H9 (cell line): ENCODE data around the gene ZNF766. TPM values are rescaled to one million over a fixed set of nuclear protein-coding genes. Genes with fewer than 3 reads are reported as not detected.

Experiments
- DNase-seq: peaks from one replicate; pipeline ENCODE4 v3.0.0-alpha.2; 2017
- H2AFZ ChIP-seq: one replicate; pipeline ENCODE4 v1.6.1; 2013; ENCODE audit warnings: mild to moderate bottlenecking, low read length, control low read depth, moderate library complexity
- H2AK5ac ChIP-seq: 2 replicates; pipeline ENCODE4 v1.6.1; 2013; ENCODE audit warnings: low read length, control low read depth, mixed read lengths; ENCODE audit not compliant: insufficient read length
- H2BK120ac ChIP-seq: one replicate; pipeline ENCODE4 v1.6.1; 2013; ENCODE audit warnings: low read depth, mild to moderate bottlenecking, low read length, control low read depth, inconsistent platforms; ENCODE audit not compliant: poor library complexity, severe bottlenecking
- H2BK12ac ChIP-seq: 2 replicates; pipeline ENCODE4 v1.6.1; 2013; ENCODE audit warnings: low read length, control low read depth, mixed read lengths, low read depth; ENCODE audit not compliant: insufficient read length
- H2BK15ac ChIP-seq: 2 replicates; pipeline ENCODE4 v1.6.1; 2013; ENCODE audit warnings: low read depth, low read length, control low read depth
- H2BK20ac ChIP-seq: one replicate; pipeline ENCODE4 v1.6.1; 2013; ENCODE audit warnings: low read depth, mild to moderate bottlenecking, low read length, control low read depth, inconsistent platforms; ENCODE audit not compliant: poor library complexity, severe bottlenecking
- H2BK5ac ChIP-seq: 2 replicates; pipeline ENCODE4 v1.6.1; 2013; ENCODE audit warnings: low read length, control low read depth, mixed read lengths; ENCODE audit not compliant: insufficient read length
- H3K14ac ChIP-seq: 2 replicates; pipeline ENCODE4 v1.6.1; 2013; ENCODE audit warnings: low read length, control low read depth; ENCODE audit not compliant: insufficient read depth
- H3K18ac ChIP-seq: 2 replicates; pipeline ENCODE4 v1.6.1; 2013; ENCODE audit warnings: low read depth, mild to moderate bottlenecking, mixed read lengths, low read length, control low read depth; ENCODE audit not compliant: insufficient read length
- H3K23ac ChIP-seq: 2 replicates; pipeline ENCODE4 v1.6.1; 2013; ENCODE audit warnings: low read length, control low read depth, mixed read lengths, low read depth; ENCODE audit not compliant: insufficient read length
- H3K23me2 ChIP-seq: 2 replicates; pipeline ENCODE4 v1.6.1; 2013; ENCODE audit warnings: low read depth, mild to moderate bottlenecking, mixed read lengths, low read length, control low read depth; ENCODE audit not compliant: insufficient read length, poor library complexity, severe bottlenecking
- H3K27ac ChIP-seq: 2 replicates; pipeline ENCODE4 v1.5.1; 2013; ENCODE audit warnings: low read length, control low read depth, mixed read lengths, low read depth; ENCODE audit not compliant: insufficient read length
- H3K27me3 ChIP-seq: 2 replicates; pipeline ENCODE4 v1.6.1; 2013; ENCODE audit warnings: low read length, control low read depth, inconsistent platforms; ENCODE audit not compliant: insufficient read depth
- H3K4ac ChIP-seq: 2 replicates; pipeline ENCODE4 v1.6.1; 2013; ENCODE audit warnings: low read depth, mild to moderate bottlenecking, control low read depth, inconsistent platforms, low read length, moderate library complexity
- H3K4me1 ChIP-seq: 2 replicates; pipeline ENCODE4 v1.6.1; 2013; ENCODE audit warnings: low read length, control low read depth, inconsistent platforms; ENCODE audit not compliant: insufficient read depth
- H3K4me2 ChIP-seq: 2 replicates; pipeline ENCODE4 v1.6.1; 2013; ENCODE audit warnings: low read length, control low read depth, mixed read lengths; ENCODE audit not compliant: insufficient read length, insufficient read depth
- H3K56ac ChIP-seq: 2 replicates; pipeline ENCODE4 v1.6.1; 2013; ENCODE audit warnings: low read depth, mild to moderate bottlenecking, mixed read lengths, low read length, control low read depth; ENCODE audit not compliant: insufficient read length
- H3K79me1 ChIP-seq: 2 replicates; pipeline ENCODE4 v1.6.1; 2013; ENCODE audit warnings: low read depth, mild to moderate bottlenecking, moderate library complexity, low read length, control low read depth, inconsistent platforms; ENCODE audit not compliant: insufficient read depth, poor library complexity, severe bottlenecking
- H3K79me2 ChIP-seq: 2 replicates; pipeline ENCODE4 v1.6.1; 2013; ENCODE audit warnings: low read length, control low read depth, inconsistent platforms; ENCODE audit not compliant: insufficient read depth
- H3K9ac ChIP-seq: 2 replicates; pipeline ENCODE4 v1.6.1; 2013; ENCODE audit warnings: low read length, control low read depth, mixed read lengths; ENCODE audit not compliant: insufficient read length; ENCODE audit errors: extremely low read depth
- H3K9me3 ChIP-seq: one replicate; pipeline ENCODE4 v1.6.1; 2013; ENCODE audit warnings: low read depth, low read length, inconsistent platforms; ENCODE audit not compliant: control insufficient read depth
- H3T11ph ChIP-seq: one replicate; pipeline ENCODE4 v1.6.1; 2013; ENCODE audit warnings: mild to moderate bottlenecking, low read length, control low read depth, inconsistent platforms
- H4K20me1 ChIP-seq: one replicate; pipeline ENCODE4 v1.6.1; 2013; ENCODE audit not compliant: control insufficient read depth, insufficient read length, insufficient read depth
- H4K5ac ChIP-seq: 2 replicates; pipeline ENCODE4 v1.6.1; 2013; ENCODE audit warnings: low read depth, mild to moderate bottlenecking, mixed read lengths, low read length, control low read depth; ENCODE audit not compliant: insufficient read length
- H4K8ac ChIP-seq: replicated peaks from 2 replicates; pipeline ENCODE4 v1.6.1; 2013; ENCODE audit warnings: low read length, control low read depth, mixed read lengths, low read depth; ENCODE audit not compliant: insufficient read length
- H4K91ac ChIP-seq: 2 replicates; pipeline ENCODE4 v1.6.1; 2013; ENCODE audit warnings: low read depth, mild to moderate bottlenecking, moderate library complexity, mixed read lengths, low read length, control low read depth; ENCODE audit not compliant: insufficient read length
- H3K27ac Mint-ChIP-seq, 3 experiments: 2 replicates in 2 of 3; 3 replicates in 1 of 3; pipeline ENCODE4 v1.8.0; 2020 to 2021; ENCODE audit warnings: mixed read lengths in 3 of 3, mild to moderate bottlenecking in 1 of 3, moderate library complexity in 1 of 3
- H3K27me3 Mint-ChIP-seq: 2 replicates; pipeline ENCODE4 v1.8.0; 2021; ENCODE audit warnings: low read depth, mild to moderate bottlenecking, moderate library complexity, mixed read lengths
- H3K36me3 Mint-ChIP-seq, 3 experiments: 2 replicates in 2 of 3; 3 replicates in 1 of 3; pipeline ENCODE4 v1.8.0; 2020 to 2021; ENCODE audit warnings: low read depth in 3 of 3, mixed read lengths in 3 of 3; ENCODE audit not compliant: insufficient read depth in 1 of 3
- H3K4me1 Mint-ChIP-seq, 2 experiments: 2 replicates each; pipeline ENCODE4 v1.8.0; 2020; ENCODE audit warnings: mixed read lengths in 2 of 2
- H3K4me3 Mint-ChIP-seq, 2 experiments: 2 replicates in 1 of 2; 3 replicates in 1 of 2; pipeline ENCODE4 v1.8.0; 2020 to 2021; ENCODE audit warnings: mild to moderate bottlenecking in 2 of 2, mixed read lengths in 2 of 2, moderate library complexity in 1 of 2
- H3K9me3 Mint-ChIP-seq, 2 experiments: 2 replicates in 1 of 2; 3 replicates in 1 of 2; pipeline ENCODE4 v1.8.0; 2020; ENCODE audit warnings: mild to moderate bottlenecking in 2 of 2, mixed read lengths in 2 of 2, moderate library complexity in 1 of 2
- WGBS: extraction: QIAGEN DNeasy Blood & Tissue Kit; methylation state at CpG from one replicate; pipeline ENCODE4 v1.1.7; 2013; ENCODE audit warnings: missing lambda C conversion rate, low lambda C conversion rate, mixed read lengths; ENCODE audit not compliant: insufficient read length; ENCODE audit errors: extremely low coverage; 5-methylcytosine and 5-hydroxymethylcytosine counted together
- total RNA-seq: library from RNA; stranded (reverse); gene quantifications from 2 replicates; pipeline ENCODE4 v1.2.1, GENCODE V29; 2021
- TF ChIP-seq, protein P1 (sequence below): fragments of 200-600 bp; sonication (generic); conservative IDR thresholded peaks from 3 replicates; pipeline ENCODE4 v1.8.0; 2021; ENCODE audit warnings: antibody characterized with exemption, mild to moderate bottlenecking

The ZNF766 gene
- total RNA-seq, 1 experiment from 2014 or later, result 33.6 TPM

DNA sequence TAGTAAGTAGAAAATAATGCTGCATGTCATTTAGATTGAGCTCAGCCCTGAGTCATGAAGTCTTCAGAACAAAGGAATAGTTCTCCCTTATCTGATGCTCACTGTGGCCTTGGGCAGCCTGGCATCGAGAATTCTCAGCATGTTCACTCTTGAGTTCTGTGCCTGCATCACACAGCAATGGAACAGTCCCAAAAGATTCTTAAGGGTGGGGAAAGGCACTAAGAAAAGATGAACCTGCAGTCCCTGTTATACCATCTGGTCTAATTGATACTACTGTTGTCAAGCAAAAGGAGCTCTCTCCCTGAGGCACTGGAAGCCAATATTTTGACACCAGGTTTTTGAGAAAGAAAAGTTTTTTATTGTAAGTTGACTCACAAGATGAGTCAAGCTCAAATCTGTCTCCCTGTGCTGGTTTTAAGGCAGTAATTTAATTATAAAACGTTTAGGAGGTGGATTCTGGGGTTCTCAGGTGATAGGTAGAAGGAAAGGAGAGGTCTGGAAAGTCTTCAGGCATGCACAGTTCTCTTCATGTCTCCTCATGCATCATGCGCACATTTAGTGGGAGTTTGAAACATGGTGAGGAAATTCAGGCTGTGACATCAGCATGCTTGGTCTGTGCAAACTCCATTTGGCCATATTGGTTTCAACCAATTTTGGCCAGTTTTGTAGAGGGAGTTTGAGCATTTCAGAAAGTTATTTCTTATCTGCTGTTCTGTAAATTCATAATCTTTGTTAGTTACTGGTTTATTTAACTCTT is 38.1 kb upstream of the ZNF766 start:
- Histone ChIP-seq H3K56ac (no peak overlapping the region), H3K23ac (no peak overlapping the region), H3K27ac (no peak overlapping the region), H3K9ac (no peak overlapping the region), H2BK20ac (no peak overlapping the region), H2BK120ac (no peak overlapping the region), H4K5ac (no peak overlapping the region), H4K20me1 (no peaks in the 10 kb centered on the region), H3K9me3 (no peaks in the 10 kb centered on the region), H2AFZ (no peak overlapping the region), H3K4me2 (no peak overlapping the region), H3K4ac (no peak overlapping the region), H3K79me1 (no peaks in the 10 kb centered on the region), H2AK5ac (no peak overlapping the region), H2BK5ac (no peak overlapping the region), H3K18ac (no peak overlapping the region), H2BK15ac (no peak overlapping the region), H3K14ac (no peak overlapping the region), H2BK12ac (no peak overlapping the region), H3K79me2 (no peaks in the 10 kb centered on the region), H3K27me3 (no peaks in the 10 kb centered on the region), H3T11ph (no peak overlapping the region), H3K23me2 (no peaks in the 10 kb centered on the region), H3K4me1 (no peaks in the 10 kb centered on the region), H4K8ac (no peak overlapping the region), H4K91ac (no peak overlapping the region)
- no CpG with 5 or more reads among the region's 3 CpGs for WGBS
- TF ChIP-seq, protein P1, sequence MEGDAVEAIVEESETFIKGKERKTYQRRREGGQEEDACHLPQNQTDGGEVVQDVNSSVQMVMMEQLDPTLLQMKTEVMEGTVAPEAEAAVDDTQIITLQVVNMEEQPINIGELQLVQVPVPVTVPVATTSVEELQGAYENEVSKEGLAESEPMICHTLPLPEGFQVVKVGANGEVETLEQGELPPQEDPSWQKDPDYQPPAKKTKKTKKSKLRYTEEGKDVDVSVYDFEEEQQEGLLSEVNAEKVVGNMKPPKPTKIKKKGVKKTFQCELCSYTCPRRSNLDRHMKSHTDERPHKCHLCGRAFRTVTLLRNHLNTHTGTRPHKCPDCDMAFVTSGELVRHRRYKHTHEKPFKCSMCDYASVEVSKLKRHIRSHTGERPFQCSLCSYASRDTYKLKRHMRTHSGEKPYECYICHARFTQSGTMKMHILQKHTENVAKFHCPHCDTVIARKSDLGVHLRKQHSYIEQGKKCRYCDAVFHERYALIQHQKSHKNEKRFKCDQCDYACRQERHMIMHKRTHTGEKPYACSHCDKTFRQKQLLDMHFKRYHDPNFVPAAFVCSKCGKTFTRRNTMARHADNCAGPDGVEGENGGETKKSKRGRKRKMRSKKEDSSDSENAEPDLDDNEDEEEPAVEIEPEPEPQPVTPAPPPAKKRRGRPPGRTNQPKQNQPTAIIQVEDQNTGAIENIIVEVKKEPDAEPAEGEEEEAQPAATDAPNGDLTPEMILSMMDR, result no peak
- no peak for DNase-seq
- Mint-ChIP-seq H3K4me3 (no peak overlapping the region), H3K9me3 (no peaks in the 10 kb centered on the region), H3K27me3 (peaks cover 2% of the 10 kb centered on the region; the same call in 1 of the 2 replicates), H3K36me3 (peaks cover 22 to 38% (median 23%) of the 10 kb centered on the region in 3 experiments), H3K4me1 (no peaks in the 10 kb centered on the region), H3K27ac (no peak overlapping the region; a peak in 1 of 7 replicates)
